Measurements from ENCODE around the gene OBI1. TPM values are rescaled to one million over a fixed set of nuclear protein-coding genes. Genes with fewer than 3 reads are reported as not detected.
A peak's percentile ranks its signal among the peaks of the same experiment; 100 is the strongest.

OBI1 gene
- total RNA-seq, 1 donor from 2014 or later, result 9.4 TPM

- no peak overlapping the region for H3K4me3 ChIP-seq
- peaks cover 44% of the 10 kb centered on the region for H3K27me3 ChIP-seq (ENCODE audit: low read depth)
- DNase-seq (no peak), ATAC-seq (no peak)
- H3K27ac ChIP-seq, result no peak overlapping the region
- H3K9me3 ChIP-seq, result no peaks in the 10 kb centered on the region
- peaks cover 9% of the 10 kb centered on the region for H3K36me3 ChIP-seq
- no peak for TF ChIP-seq CTCF (IDR thresholded peaks at IDR 0.05)
- intact Hi-C loops (cut with DNase I), result no loop called here
- peaks cover 24% of the 10 kb centered on the region for H3K4me1 ChIP-seq
Observed at GRCh38 chr13:78611040-78611439, 47.9 kb downstream of the OBI1 start.

- Histone ChIP-seq H3K27me3 (ENCODE audit: low read depth) (peaks cover 50% of the 10 kb centered on the region), H3K4me3 (no peak overlapping the region), H3K36me3 (peaks cover 3% of the 10 kb centered on the region), H3K27ac (no peak overlapping the region), H3K9me3 (no peaks in the 10 kb centered on the region), H3K4me1 (peaks cover 24% of the 10 kb centered on the region)
- DNase-seq (no peak), ATAC-seq (no peak)
- TF ChIP-seq CTCF (IDR thresholded peaks at IDR 0.05), result no peak
- intact Hi-C loops (cut with DNase I), result no loop called here
Observed at GRCh38 chr13:78610381-78610883, 48.5 kb downstream of the OBI1 start.

GRCh38 chr13:78609464-78610205, 49.3 kb downstream of the OBI1 start:
- ATAC-seq, result peak; percentile 48 to 74
- DNase-seq, result no peak
- intact Hi-C loops (cut with DNase I), result no loop called here
- no peak for TF ChIP-seq CTCF (IDR thresholded peaks at IDR 0.05)
- Histone ChIP-seq H3K9me3 (no peaks in the 10 kb centered on the region), H3K36me3 (no peaks in the 10 kb centered on the region), H3K27me3 (ENCODE audit: low read depth) (peaks cover 58% of the 10 kb centered on the region), H3K4me1 (peaks cover 24% of the 10 kb centered on the region), H3K4me3 (peak overlapping the region; percentile 62), H3K27ac (no peak overlapping the region)

- H3K4me3 ChIP-seq, result peak overlapping the region; percentile 62
- ATAC-seq (peak; percentile 21 to 60), DNase-seq (no peak)
- intact Hi-C loops (cut with DNase I), result no loop called here
- H3K27me3 ChIP-seq (ENCODE audit: low read depth), result peaks cover 63% of the 10 kb centered on the region
- no peaks in the 10 kb centered on the region for H3K9me3 ChIP-seq
- TF ChIP-seq CTCF (IDR thresholded peaks at IDR 0.05), result no peak
- no peaks in the 10 kb centered on the region for H3K36me3 ChIP-seq
- H3K27ac ChIP-seq, result no peak overlapping the region
- H3K4me1 ChIP-seq, result peaks cover 24% of the 10 kb centered on the region
Observed at GRCh38 chr13:78608688-78609463, 50.1 kb downstream of the OBI1 start.

- DNase-seq (no peak), ATAC-seq (no peak)
- Histone ChIP-seq H3K4me1 (peaks cover 30% of the 10 kb centered on the region), H3K36me3 (no peaks in the 10 kb centered on the region), H3K4me3 (peak overlapping the region; percentile 62), H3K27ac (no peak overlapping the region), H3K9me3 (no peaks in the 10 kb centered on the region), H3K27me3 (ENCODE audit: low read depth) (peaks cover 69% of the 10 kb centered on the region)
- TF ChIP-seq CTCF (IDR thresholded peaks at IDR 0.05), result no peak
- intact Hi-C loops (cut with DNase I), result no loop called here
Observed at GRCh38 chr13:78608252-78608687, 50.7 kb downstream of the OBI1 start.

Data from lower lobe of right lung (tissue), 2 donors.